K562 (cell line): ENCODE results near the gene SLC1A3. TPM values are rescaled to one million over a fixed set of nuclear protein-coding genes. Genes with fewer than 3 reads are reported as not detected.

Experiments used
- ATAC-seq: fragments of 200-7000 bp; cut with Tn5 transposase; 3 replicates; pipeline ENCODE4 v1.9.1; 2020; ENCODE audit warnings: moderate library complexity
- BruUV-seq: library from RNA; stranded (reverse); fragments of 400-500 nt; replicated peaks from 2 replicates; lab custom pipeline; 2021; lab: Mats Ljungman, UMichigan
- CTCF ChIA-PET: fragments of 300-600 bp; formaldehyde crosslinking; extraction: SDS; loops from one replicate; lab custom pipeline; 2021; ENCODE audit warnings: low intra/inter-chr PET ratio; lab: Yijun Ruan, JAX
- POLR2A ChIA-PET: fragments of 300-600, 350-650 bp; sonication (Branson Sonifier 250); formaldehyde crosslinking; extraction: SDS; loops from one replicate; lab custom pipeline; 2021; ENCODE audit warnings: antibody characterized with exemption, inconsistent platforms; lab: Yijun Ruan, JAX
- DNase-seq, 4 experiments: peaks; one replicate each; pipeline versions ENCODE4 v3.0.0 to v3.0.0-alpha.2; 2011 to 2018; ENCODE audit warnings: low spot score in 3 of 4, mixed read lengths in 3 of 4; ENCODE audit errors: extremely low read depth in 1 of 4
- FAIRE-seq: peaks from 2 replicates; lab custom pipeline; 2011; peaks lifted over from hg19 to GRCh38; lab: Jason Lieb, UNC
- H2AFZ ChIP-seq: 2 replicates; pipeline ENCODE4 v1.6.0; 2011; ENCODE audit warnings: low read depth, low read length, control low read depth, inconsistent platforms
- H3K27ac ChIP-seq: fragments of 200-600 bp; 3 replicates; pipeline ENCODE4 v1.8.0; 2011; ENCODE audit warnings: low read depth, mild to moderate bottlenecking, control low read depth, inconsistent platforms, low read length, moderate library complexity, mixed read lengths; ENCODE audit errors: extremely low read depth
- H3K27me3 ChIP-seq, 2 experiments: fragments of 300-600 bp in 1 of 2; 2 replicates in 1 of 2; 3 replicates in 1 of 2; pipeline versions ENCODE4 v1.6.0 to v1.8.0; 2011; ENCODE audit warnings: inconsistent platforms in 2 of 2, low read length in 2 of 2, mild to moderate bottlenecking in 1 of 2, mixed read lengths in 1 of 2, moderate library complexity in 1 of 2; ENCODE audit not compliant: control insufficient read depth in 2 of 2, insufficient read depth in 2 of 2
- H3K36me3 ChIP-seq: fragments of 300-600 bp; 3 replicates; pipeline ENCODE4 v1.8.0; 2011; ENCODE audit warnings: mild to moderate bottlenecking, low read length, inconsistent platforms; ENCODE audit not compliant: control insufficient read depth, insufficient read depth
- H3K4me1 ChIP-seq, 2 experiments: fragments of 200-600 bp in 1 of 2; replicated peaks in 1 of 2; 2 replicates in 1 of 2; 3 replicates in 1 of 2; pipeline versions ENCODE4 v1.5.1 to v1.8.0; 2011; ENCODE audit warnings: inconsistent platforms in 2 of 2, low read length in 2 of 2, mild to moderate bottlenecking in 1 of 2, mixed read lengths in 1 of 2, moderate library complexity in 1 of 2; ENCODE audit not compliant: control insufficient read depth in 2 of 2, insufficient read depth in 2 of 2
- H3K4me2 ChIP-seq: 2 replicates; pipeline ENCODE4 v1.6.1; 2011; ENCODE audit warnings: low read length, control low read depth, inconsistent platforms, mixed read lengths; ENCODE audit not compliant: insufficient read depth
- H3K4me3 ChIP-seq: fragments of 200-600 bp; sonication (generic), shearing (Covaris generic); 2 replicates; pipeline ENCODE4 v1.5.1; 2016; ENCODE audit warnings: control low read depth, inconsistent platforms
- H3K79me2 ChIP-seq: fragments of 200-600 bp; 3 replicates; pipeline ENCODE4 v1.8.0; 2011; ENCODE audit warnings: low read length, inconsistent platforms; ENCODE audit not compliant: control insufficient read depth, insufficient read depth
- H3K9ac ChIP-seq, 2 experiments: 2 replicates each; pipeline versions ENCODE4 v1.6.0 to v1.6.1; 2011; ENCODE audit warnings: low read depth in 2 of 2, low read length in 2 of 2, control low read depth in 1 of 2, inconsistent platforms in 1 of 2, mild to moderate bottlenecking in 1 of 2, mixed read lengths in 1 of 2; ENCODE audit not compliant: insufficient read depth in 1 of 2
- H3K9me1 ChIP-seq: one replicate; pipeline ENCODE4 v1.6.0; 2011; ENCODE audit warnings: inconsistent platforms, mild to moderate bottlenecking, low read length, moderate library complexity; ENCODE audit not compliant: control insufficient read depth, insufficient read depth
- H3K9me3 ChIP-seq: replicated peaks from 2 replicates; pipeline ENCODE4 v1.5.1; 2011; ENCODE audit warnings: low read depth, low read length, inconsistent platforms; ENCODE audit not compliant: control insufficient read depth, insufficient read depth
- H4K20me1 ChIP-seq: replicated peaks from 2 replicates; pipeline ENCODE4 v1.6.1; 2011; ENCODE audit warnings: low read length, inconsistent platforms, mixed read lengths; ENCODE audit not compliant: control insufficient read depth, insufficient read depth
- CBFA2T3 ChIP-seq: fragments of 450-650 bp; IDR thresholded peaks from 2 replicates; pipeline ENCODE4 v1.6.1; 2017
- CBX8 ChIP-seq: fragments of 200-600 bp; sonication (generic); IDR thresholded peaks from 2 replicates; pipeline ENCODE4 v1.6.1; 2012; ENCODE audit warnings: borderline replicate concordance, mixed run types, low read depth, mild to moderate bottlenecking, moderate library complexity, mixed read lengths, low read length, control low read depth, inconsistent platforms; ENCODE audit not compliant: poor library complexity, severe bottlenecking; ENCODE audit errors: extremely low read depth
- SRF ChIP-seq, 2 experiments: fragments of 250-450, 450-650 bp in 1 of 2; sonication (Bioruptor Pico) in 1 of 2; sonication (generic) in 1 of 2; formaldehyde crosslinking; IDR thresholded peaks; 2 replicates each; pipeline versions ENCODE4 v1.5.0 to v1.5.1; 2020 to 2022; ENCODE audit warnings: mild to moderate bottlenecking in 1 of 2, missing genetic modification reagents in 1 of 2
- ZKSCAN1 ChIP-seq: fragments of 150-350 bp; IDR thresholded peaks from 2 replicates; pipeline ENCODE4 v1.6.1; 2016; ENCODE audit warnings: low read depth, low read length
- ZKSCAN3 ChIP-seq: fragments of 250-450 bp; sonication (Bioruptor Pico); IDR thresholded peaks from 2 replicates; pipeline ENCODE4 v1.4.0; 2020
- ZNF277 ChIP-seq: fragments of 250-450 bp; sonication (Bioruptor Pico); IDR thresholded peaks from 2 replicates; pipeline ENCODE4 v1.8.0; 2022; ENCODE audit warnings: inconsistent platforms, mild to moderate bottlenecking, moderate library complexity, borderline replicate concordance
- WGBS: fragments of 100-300 bp; shearing (Covaris generic); methylation state at CpG from one replicate; pipeline ENCODE4 v1.1.6; 2016; ENCODE audit warnings: low coverage, mixed read lengths; ENCODE audit not compliant: insufficient coverage; ENCODE audit errors: missing lambda C conversion rate; 5-methylcytosine and 5-hydroxymethylcytosine counted together
- in situ Hi-C: fragments of 300-500 bp; cut with MboI; formaldehyde crosslinking; loops from 4 replicates; pipeline ENCODE4 v1.15.0; 2018; ENCODE audit warnings: inconsistent platforms, mixed read lengths
- intact Hi-C: fragments of 100-400 bp; cut with micrococcal nuclease; formaldehyde crosslinking; loops from 2 replicates; pipeline ENCODE4 v1.14.2; 2022
- polyA plus RNA-seq, 8 experiments: library from polyadenylated mRNA; depleted of rRNA in 4 of 8; stranded (reverse) in 5 of 8; unstranded in 3 of 8; fragments of >200 nt; fragmentation: Nextera tagmentation in 2 of 8; fragmentation: Illumina TruSeq in 1 of 8; extraction: Ambion mirVana in 2 of 8; extraction: Trizol in 1 of 8; gene quantifications; 2 replicates each; pipeline versions ENCODE4 v1.2.1 to v1.2.3, GENCODE V29; 2011 to 2014; ENCODE audit warnings: inconsistent platforms in 1 of 8, missing spikeins in 1 of 8
- total RNA-seq, 7 experiments: library from RNA; depleted of rRNA in 6 of 7; stranded (reverse); fragments of >200 nt in 6 of 7; fragmentation: Illumina TruSeq in 2 of 7; extraction: Trizol in 2 of 7; gene quantifications; 2 replicates each; pipeline versions ENCODE4 v1.2.1 to v1.2.3, GENCODE V29; 2011 to 2021; ENCODE audit warnings: low replicate concordance in 1 of 7

The SLC1A3 gene
- total and polyA plus RNA-seq, 9 of the 15 experiments (the other 6 are each of a cell fraction or from before 2014, with no cell fraction given), result 0.13 TPM; not detected in 8

- DNase-seq (no peak), FAIRE-seq (no peak), ATAC-seq (no peak)
- no peaks in the 10 kb centered on the region for H4K20me1 ChIP-seq
- intact Hi-C loops, result no loop called here
- TF ChIP-seq ZNF277 (CRISPR knock-in tag), result no peak
- TF ChIP-seq CBX8, result no peak
- no peak for TF ChIP-seq ZKSCAN3 (CRISPR knock-in tag)
- TF ChIP-seq SRF (CRISPR knock-in tag; IDR thresholded peaks at IDR 0.05), result no peak
- no peak for TF ChIP-seq ZKSCAN1
- TF ChIP-seq CBFA2T3, result no peak
- CTCF ChIA-PET, result no interaction called here
- BruUV-seq, result no TSS peak
- H3K4me1 ChIP-seq, result no peaks in the 10 kb centered on the region
- H3K79me2 ChIP-seq, result no peaks in the 10 kb centered on the region
- no peaks in the 10 kb centered on the region for H3K9me1 ChIP-seq
- in situ Hi-C loops, result no loop called here
- no peak overlapping the region for H3K4me2 ChIP-seq
- H3K36me3 ChIP-seq, result no peaks in the 10 kb centered on the region
- WGBS, result 0% methylated on average over 9 of the region's 9 CpGs
- no peak overlapping the region for H3K27ac ChIP-seq
- no peak overlapping the region for H2AFZ ChIP-seq
- POLR2A ChIA-PET, result interaction anchor here (1.4 kb wide), 1 partner anchor 11 kb away, joined by 3 read pairs; no protein-coding TSS in a partner anchor
- no peak overlapping the region for H3K4me3 ChIP-seq
- H3K9me3 ChIP-seq, result no peaks in the 10 kb centered on the region
- peaks cover 9% of the 10 kb centered on the region in 2 experiments for H3K27me3 ChIP-seq
- H3K9ac ChIP-seq, result no peak overlapping the region
Observed at GRCh38 chr5:36635721-36636390, 29.4 kb downstream of the SLC1A3 start.
